H1 (cell line): ENCODE data around the gene TMEM130. TPM values are rescaled to one million over a fixed set of nuclear protein-coding genes. Genes with fewer than 3 reads are reported as not detected.
A peak's percentile ranks its signal among the peaks of the same experiment; 100 is the strongest.

ENCODE experiments used
- HDAC2 ChIP-seq, 2 experiments: fragments of 300-600 bp in 1 of 2; sonication (generic) in 1 of 2; IDR thresholded peaks; 2 replicates each; pipeline ENCODE4 v1.6.1; 2011 to 2012; ENCODE audit warnings: low read depth in 2 of 2, low read length in 2 of 2, mild to moderate bottlenecking in 2 of 2, moderate library complexity in 2 of 2, borderline replicate concordance in 1 of 2, inconsistent platforms in 1 of 2
- polyA plus RNA-seq, 7 experiments: library from polyadenylated mRNA; depleted of rRNA in 3 of 7; stranded (reverse) in 5 of 7; unstranded in 2 of 7; fragments of >200 nt in 5 of 7; fragments of 200-250 nt in 2 of 7; gene quantifications; 1 replicate in 5 of 7; 2 replicates in 1 of 7; 4 replicates in 1 of 7; pipeline versions ENCODE4 v1.2.1 to v1.2.3, GENCODE V29; 2011 to 2013; ENCODE audit warnings: missing spikeins in 2 of 7, mixed read lengths in 2 of 7
- total RNA-seq: library from RNA; stranded (reverse); fragmentation: NEBNext Ultra II Directional; extraction: Animal tissue kit (Norgen Biotek cat#: 25700); gene quantifications from 2 replicates; pipeline ENCODE4 v1.2.1, GENCODE V29; 2021
- TF ChIP-seq, protein P1 (sequence below): fragments of 300-600 bp; sonication (generic); IDR thresholded peaks from 2 replicates; pipeline ENCODE4 v1.7.1; 2012; ENCODE audit warnings: low read length, moderate library complexity, mild to moderate bottlenecking, inconsistent platforms; ENCODE audit not compliant: insufficient replicate concordance
- TF ChIP-seq, protein P2 (sequence below): IDR thresholded peaks from 2 replicates; pipeline ENCODE4 v1.6.1; 2012; ENCODE audit warnings: low read length, inconsistent platforms
- TF ChIP-seq, protein P3 (sequence below), 3 experiments: IDR thresholded peaks; 1 replicate in 2 of 3; 2 replicates in 1 of 3; pipeline versions ENCODE4 v1.5.1 to v1.6.1; 2011; ENCODE audit warnings: low read length in 3 of 3, mild to moderate bottlenecking in 3 of 3, inconsistent platforms in 2 of 3, low read depth in 1 of 3, moderate library complexity in 1 of 3; ENCODE audit not compliant: insufficient read depth in 1 of 3; ENCODE audit errors: control extremely low read depth in 1 of 3

The TMEM130 gene
- total and polyA plus RNA-seq, 2 of the 8 experiments (the other 6 are each of a cell fraction or from before 2014, with no cell fraction given): 2.9 to 6.6 TPM

DNA sequence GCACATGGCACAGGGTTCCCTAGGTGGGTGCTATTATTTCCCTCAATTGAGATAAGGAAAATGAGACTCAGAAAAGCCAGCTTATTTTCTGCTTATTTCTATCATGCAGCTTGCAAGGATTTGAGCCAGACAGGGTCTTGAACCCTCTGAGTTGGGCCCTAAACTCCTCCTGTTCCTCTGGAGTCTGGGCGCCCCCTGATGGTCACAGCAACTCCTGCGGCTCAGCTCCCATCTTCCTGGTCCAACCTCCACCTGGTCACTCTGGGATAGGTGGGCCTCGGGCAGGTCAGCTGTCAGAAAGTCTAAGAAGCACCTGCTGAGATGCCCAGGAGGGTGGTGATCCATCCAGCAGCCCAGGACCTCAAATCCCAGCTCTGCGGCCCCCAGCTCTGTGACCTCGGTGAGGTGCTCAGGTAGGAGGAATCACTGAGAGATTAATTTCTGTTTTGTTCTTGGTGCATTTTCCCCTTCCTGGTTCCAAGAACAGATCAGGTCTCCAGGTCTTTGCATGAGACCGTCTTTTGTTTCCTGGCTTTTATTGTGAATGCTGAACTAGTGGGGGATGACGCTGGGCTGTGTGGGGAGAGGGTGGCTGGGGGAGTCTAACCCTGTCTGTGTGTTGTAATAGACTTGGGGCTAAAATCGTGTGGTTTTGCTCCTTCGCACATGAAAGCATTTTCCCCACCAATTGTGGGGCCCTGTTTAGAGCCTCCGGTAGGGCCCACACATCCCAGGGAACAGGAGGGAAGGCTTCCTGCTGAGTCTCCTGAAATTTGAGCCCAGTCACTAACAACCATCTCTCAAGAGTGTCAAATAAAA lies 32.8 kb downstream of the TMEM130 start (continued):
- TF ChIP-seq, protein P1, sequence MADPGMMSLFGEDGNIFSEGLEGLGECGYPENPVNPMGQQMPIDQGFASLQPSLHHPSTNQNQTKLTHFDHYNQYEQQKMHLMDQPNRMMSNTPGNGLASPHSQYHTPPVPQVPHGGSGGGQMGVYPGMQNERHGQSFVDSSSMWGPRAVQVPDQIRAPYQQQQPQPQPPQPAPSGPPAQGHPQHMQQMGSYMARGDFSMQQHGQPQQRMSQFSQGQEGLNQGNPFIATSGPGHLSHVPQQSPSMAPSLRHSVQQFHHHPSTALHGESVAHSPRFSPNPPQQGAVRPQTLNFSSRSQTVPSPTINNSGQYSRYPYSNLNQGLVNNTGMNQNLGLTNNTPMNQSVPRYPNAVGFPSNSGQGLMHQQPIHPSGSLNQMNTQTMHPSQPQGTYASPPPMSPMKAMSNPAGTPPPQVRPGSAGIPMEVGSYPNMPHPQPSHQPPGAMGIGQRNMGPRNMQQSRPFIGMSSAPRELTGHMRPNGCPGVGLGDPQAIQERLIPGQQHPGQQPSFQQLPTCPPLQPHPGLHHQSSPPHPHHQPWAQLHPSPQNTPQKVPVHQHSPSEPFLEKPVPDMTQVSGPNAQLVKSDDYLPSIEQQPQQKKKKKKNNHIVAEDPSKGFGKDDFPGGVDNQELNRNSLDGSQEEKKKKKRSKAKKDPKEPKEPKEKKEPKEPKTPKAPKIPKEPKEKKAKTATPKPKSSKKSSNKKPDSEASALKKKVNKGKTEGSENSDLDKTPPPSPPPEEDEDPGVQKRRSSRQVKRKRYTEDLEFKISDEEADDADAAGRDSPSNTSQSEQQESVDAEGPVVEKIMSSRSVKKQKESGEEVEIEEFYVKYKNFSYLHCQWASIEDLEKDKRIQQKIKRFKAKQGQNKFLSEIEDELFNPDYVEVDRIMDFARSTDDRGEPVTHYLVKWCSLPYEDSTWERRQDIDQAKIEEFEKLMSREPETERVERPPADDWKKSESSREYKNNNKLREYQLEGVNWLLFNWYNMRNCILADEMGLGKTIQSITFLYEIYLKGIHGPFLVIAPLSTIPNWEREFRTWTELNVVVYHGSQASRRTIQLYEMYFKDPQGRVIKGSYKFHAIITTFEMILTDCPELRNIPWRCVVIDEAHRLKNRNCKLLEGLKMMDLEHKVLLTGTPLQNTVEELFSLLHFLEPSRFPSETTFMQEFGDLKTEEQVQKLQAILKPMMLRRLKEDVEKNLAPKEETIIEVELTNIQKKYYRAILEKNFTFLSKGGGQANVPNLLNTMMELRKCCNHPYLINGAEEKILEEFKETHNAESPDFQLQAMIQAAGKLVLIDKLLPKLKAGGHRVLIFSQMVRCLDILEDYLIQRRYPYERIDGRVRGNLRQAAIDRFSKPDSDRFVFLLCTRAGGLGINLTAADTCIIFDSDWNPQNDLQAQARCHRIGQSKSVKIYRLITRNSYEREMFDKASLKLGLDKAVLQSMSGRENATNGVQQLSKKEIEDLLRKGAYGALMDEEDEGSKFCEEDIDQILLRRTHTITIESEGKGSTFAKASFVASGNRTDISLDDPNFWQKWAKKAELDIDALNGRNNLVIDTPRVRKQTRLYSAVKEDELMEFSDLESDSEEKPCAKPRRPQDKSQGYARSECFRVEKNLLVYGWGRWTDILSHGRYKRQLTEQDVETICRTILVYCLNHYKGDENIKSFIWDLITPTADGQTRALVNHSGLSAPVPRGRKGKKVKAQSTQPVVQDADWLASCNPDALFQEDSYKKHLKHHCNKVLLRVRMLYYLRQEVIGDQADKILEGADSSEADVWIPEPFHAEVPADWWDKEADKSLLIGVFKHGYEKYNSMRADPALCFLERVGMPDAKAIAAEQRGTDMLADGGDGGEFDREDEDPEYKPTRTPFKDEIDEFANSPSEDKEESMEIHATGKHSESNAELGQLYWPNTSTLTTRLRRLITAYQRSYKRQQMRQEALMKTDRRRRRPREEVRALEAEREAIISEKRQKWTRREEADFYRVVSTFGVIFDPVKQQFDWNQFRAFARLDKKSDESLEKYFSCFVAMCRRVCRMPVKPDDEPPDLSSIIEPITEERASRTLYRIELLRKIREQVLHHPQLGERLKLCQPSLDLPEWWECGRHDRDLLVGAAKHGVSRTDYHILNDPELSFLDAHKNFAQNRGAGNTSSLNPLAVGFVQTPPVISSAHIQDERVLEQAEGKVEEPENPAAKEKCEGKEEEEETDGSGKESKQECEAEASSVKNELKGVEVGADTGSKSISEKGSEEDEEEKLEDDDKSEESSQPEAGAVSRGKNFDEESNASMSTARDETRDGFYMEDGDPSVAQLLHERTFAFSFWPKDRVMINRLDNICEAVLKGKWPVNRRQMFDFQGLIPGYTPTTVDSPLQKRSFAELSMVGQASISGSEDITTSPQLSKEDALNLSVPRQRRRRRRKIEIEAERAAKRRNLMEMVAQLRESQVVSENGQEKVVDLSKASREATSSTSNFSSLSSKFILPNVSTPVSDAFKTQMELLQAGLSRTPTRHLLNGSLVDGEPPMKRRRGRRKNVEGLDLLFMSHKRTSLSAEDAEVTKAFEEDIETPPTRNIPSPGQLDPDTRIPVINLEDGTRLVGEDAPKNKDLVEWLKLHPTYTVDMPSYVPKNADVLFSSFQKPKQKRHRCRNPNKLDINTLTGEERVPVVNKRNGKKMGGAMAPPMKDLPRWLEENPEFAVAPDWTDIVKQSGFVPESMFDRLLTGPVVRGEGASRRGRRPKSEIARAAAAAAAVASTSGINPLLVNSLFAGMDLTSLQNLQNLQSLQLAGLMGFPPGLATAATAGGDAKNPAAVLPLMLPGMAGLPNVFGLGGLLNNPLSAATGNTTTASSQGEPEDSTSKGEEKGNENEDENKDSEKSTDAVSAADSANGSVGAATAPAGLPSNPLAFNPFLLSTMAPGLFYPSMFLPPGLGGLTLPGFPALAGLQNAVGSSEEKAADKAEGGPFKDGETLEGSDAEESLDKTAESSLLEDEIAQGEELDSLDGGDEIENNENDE: no peak
- TF ChIP-seq, protein P2, sequence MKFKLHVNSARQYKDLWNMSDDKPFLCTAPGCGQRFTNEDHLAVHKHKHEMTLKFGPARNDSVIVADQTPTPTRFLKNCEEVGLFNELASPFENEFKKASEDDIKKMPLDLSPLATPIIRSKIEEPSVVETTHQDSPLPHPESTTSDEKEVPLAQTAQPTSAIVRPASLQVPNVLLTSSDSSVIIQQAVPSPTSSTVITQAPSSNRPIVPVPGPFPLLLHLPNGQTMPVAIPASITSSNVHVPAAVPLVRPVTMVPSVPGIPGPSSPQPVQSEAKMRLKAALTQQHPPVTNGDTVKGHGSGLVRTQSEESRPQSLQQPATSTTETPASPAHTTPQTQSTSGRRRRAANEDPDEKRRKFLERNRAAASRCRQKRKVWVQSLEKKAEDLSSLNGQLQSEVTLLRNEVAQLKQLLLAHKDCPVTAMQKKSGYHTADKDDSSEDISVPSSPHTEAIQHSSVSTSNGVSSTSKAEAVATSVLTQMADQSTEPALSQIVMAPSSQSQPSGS: peak; percentile 63; the same call in 1 of the 2 replicates
- 0 out of 4 replicates have a peak, but pooled peaks of 1 of the 2 experiments have one; percentile 39 for TF ChIP-seq HDAC2 (IDR thresholded peaks at IDR 0.05; ENCODE audit: borderline replicate concordance in 1 of 2, low read depth in 2 of 2, low read length in 2 of 2)
- TF ChIP-seq, protein P3, sequence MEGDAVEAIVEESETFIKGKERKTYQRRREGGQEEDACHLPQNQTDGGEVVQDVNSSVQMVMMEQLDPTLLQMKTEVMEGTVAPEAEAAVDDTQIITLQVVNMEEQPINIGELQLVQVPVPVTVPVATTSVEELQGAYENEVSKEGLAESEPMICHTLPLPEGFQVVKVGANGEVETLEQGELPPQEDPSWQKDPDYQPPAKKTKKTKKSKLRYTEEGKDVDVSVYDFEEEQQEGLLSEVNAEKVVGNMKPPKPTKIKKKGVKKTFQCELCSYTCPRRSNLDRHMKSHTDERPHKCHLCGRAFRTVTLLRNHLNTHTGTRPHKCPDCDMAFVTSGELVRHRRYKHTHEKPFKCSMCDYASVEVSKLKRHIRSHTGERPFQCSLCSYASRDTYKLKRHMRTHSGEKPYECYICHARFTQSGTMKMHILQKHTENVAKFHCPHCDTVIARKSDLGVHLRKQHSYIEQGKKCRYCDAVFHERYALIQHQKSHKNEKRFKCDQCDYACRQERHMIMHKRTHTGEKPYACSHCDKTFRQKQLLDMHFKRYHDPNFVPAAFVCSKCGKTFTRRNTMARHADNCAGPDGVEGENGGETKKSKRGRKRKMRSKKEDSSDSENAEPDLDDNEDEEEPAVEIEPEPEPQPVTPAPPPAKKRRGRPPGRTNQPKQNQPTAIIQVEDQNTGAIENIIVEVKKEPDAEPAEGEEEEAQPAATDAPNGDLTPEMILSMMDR (IDR thresholded peaks at IDR 0.05; ENCODE audit: control extremely low read depth in 1 of 3, insufficient read depth in 1 of 3, low read depth in 1 of 3, low read length in 3 of 3): peak; percentile 92 to 94 (median 93)
